Endothelial cell of umbilical vein (primary cell): ENCODE data around the gene ERAP2. TPM values are rescaled to one million over a fixed set of nuclear protein-coding genes. Genes with fewer than 3 reads are reported as not detected.
"Not testable (repeated sequence)": the region's sequence is repeated elsewhere in the genome, so short reads cannot be mapped to it uniquely, and the experiment has no call there.

Experiments used
- BruUV-seq: library from RNA; stranded (reverse); fragments of 400-500 nt; replicated peaks from 2 replicates; lab custom pipeline; 2021; lab: Mats Ljungman, UMichigan
- CTCF ChIA-PET: fragments of 300-600, 350-600 bp; sonication (Branson Sonifier 250); formaldehyde crosslinking; loops from one replicate; lab custom pipeline; 2021; ENCODE audit warnings: antibody characterized with exemption, inconsistent platforms; lab: Charles Lee
- POLR2A ChIA-PET: fragments of 300-600, 350-600 bp; sonication (Branson Sonifier 250); formaldehyde crosslinking; loops from one replicate; lab custom pipeline; 2021; ENCODE audit warnings: antibody characterized with exemption, inconsistent platforms; lab: Charles Lee
- DNase-seq: peaks from one replicate; pipeline ENCODE4 v3.0.0-alpha.2; 2011; ENCODE audit warnings: low read depth, low spot score
- FAIRE-seq: peaks from 2 replicates; lab custom pipeline; 2011; peaks lifted over from hg19 to GRCh38; lab: Jason Lieb, UNC
- H2AFZ ChIP-seq: 2 replicates; pipeline ENCODE4 v1.6.0; 2012; ENCODE audit warnings: low read depth, low read length, control low read depth, inconsistent platforms
- H3K27ac ChIP-seq: 2 replicates; pipeline ENCODE4 v1.5.1; 2011; ENCODE audit warnings: low read depth, mild to moderate bottlenecking, control low read depth, low read length, moderate library complexity; ENCODE audit not compliant: insufficient read depth
- H3K27me3 ChIP-seq, 2 experiments: 2 replicates each; pipeline versions ENCODE4 v1.6.0 to v1.6.1; 2011; ENCODE audit warnings: low read length in 2 of 2, mixed read lengths in 1 of 2; ENCODE audit not compliant: control insufficient read depth in 2 of 2, insufficient read depth in 2 of 2
- H3K36me3 ChIP-seq, 2 experiments: 2 replicates in 1 of 2; 3 replicates in 1 of 2; pipeline ENCODE4 v1.5.1; 2011; ENCODE audit warnings: low read length in 2 of 2, mild to moderate bottlenecking in 1 of 2, moderate library complexity in 1 of 2; ENCODE audit not compliant: control insufficient read depth in 2 of 2, insufficient read depth in 2 of 2; ENCODE audit errors: extremely low read depth in 1 of 2
- H3K4me1 ChIP-seq: 3 replicates; pipeline ENCODE4 v1.5.1; 2011; ENCODE audit warnings: mild to moderate bottlenecking, low read length; ENCODE audit not compliant: control insufficient read depth, insufficient read depth; ENCODE audit errors: extremely low read depth
- H3K4me2 ChIP-seq: 2 replicates; pipeline ENCODE4 v1.6.1; 2011; ENCODE audit warnings: low read length, control low read depth, mixed read lengths; ENCODE audit not compliant: insufficient read depth
- H3K4me3 ChIP-seq, 3 experiments: fragments of 200-600 bp in 1 of 3; sonication (generic), shearing (Covaris generic) in 1 of 3; replicated peaks in 1 of 3; 2 replicates each; pipeline ENCODE4 v1.5.1; 2011 to 2016; ENCODE audit warnings: control low read depth in 3 of 3, low read length in 3 of 3, mild to moderate bottlenecking in 2 of 3, inconsistent platforms in 1 of 3, low read depth in 1 of 3, moderate library complexity in 1 of 3; ENCODE audit not compliant: insufficient read depth in 1 of 3
- H3K79me2 ChIP-seq: 2 replicates; pipeline ENCODE4 v1.6.0; 2012; ENCODE audit warnings: low read length, inconsistent platforms; ENCODE audit not compliant: control insufficient read depth, insufficient read depth
- H3K9ac ChIP-seq: replicated peaks from 2 replicates; pipeline ENCODE3; 2011; ENCODE audit warnings: low read length, control low read depth; ENCODE audit not compliant: insufficient read depth; ENCODE audit errors: extremely low read depth
- H3K9me1 ChIP-seq: replicated peaks from 3 replicates; pipeline ENCODE4 v1.6.0; 2011; ENCODE audit warnings: mild to moderate bottlenecking, low read length; ENCODE audit not compliant: control insufficient read depth, insufficient read depth; ENCODE audit errors: extremely low read depth
- H3K9me3 ChIP-seq: replicated peaks from 2 replicates; pipeline ENCODE4 v1.5.1; 2012; ENCODE audit warnings: low read length, inconsistent platforms; ENCODE audit not compliant: control insufficient read depth, insufficient read depth
- H4K20me1 ChIP-seq: replicated peaks from 2 replicates; pipeline ENCODE3; 2011; ENCODE audit warnings: mild to moderate bottlenecking, low read length; ENCODE audit not compliant: control insufficient read depth, insufficient read depth; ENCODE audit errors: extremely low read depth
- CTCF ChIP-seq, 2 donors: IDR thresholded peaks; 1 replicate in 1 of 2; 2 replicates in 1 of 2; pipeline ENCODE4 v1.5.1; 2011; ENCODE audit warnings: low read length in 2 of 2, mild to moderate bottlenecking in 2 of 2, moderate library complexity in 2 of 2, control low read depth in 1 of 2, inconsistent platforms in 1 of 2, low read depth in 1 of 2; ENCODE audit not compliant: insufficient read depth in 1 of 2; ENCODE audit errors: extremely low read depth in 1 of 2
- EZH2 ChIP-seq: IDR thresholded peaks from 2 replicates; pipeline ENCODE4 v1.6.1; 2012; ENCODE audit warnings: borderline replicate concordance, low read depth, mild to moderate bottlenecking, moderate library complexity, low read length, inconsistent platforms; ENCODE audit not compliant: severe bottlenecking
- FOS ChIP-seq: IDR thresholded peaks from 2 replicates; pipeline ENCODE4 v1.6.1; 2011; ENCODE audit warnings: mild to moderate bottlenecking, low read length, moderate library complexity, borderline replicate concordance; ENCODE audit not compliant: insufficient read depth
- GATA2 ChIP-seq: IDR thresholded peaks from 2 replicates; pipeline ENCODE4 v1.7.0; 2011; ENCODE audit warnings: low read depth, mild to moderate bottlenecking, moderate library complexity, mixed read lengths, low read length; ENCODE audit not compliant: insufficient read length, insufficient read depth
- JUN ChIP-seq: IDR thresholded peaks from 2 replicates; pipeline ENCODE4 v1.6.1; 2011; ENCODE audit warnings: borderline replicate concordance, low read depth; ENCODE audit not compliant: insufficient read length, insufficient read depth
- MAX ChIP-seq: IDR thresholded peaks from 2 replicates; pipeline ENCODE4 v1.6.1; 2011; ENCODE audit not compliant: insufficient read depth, insufficient read length
- MYC ChIP-seq: IDR thresholded peaks from one replicate; pipeline ENCODE4 v1.6.1; 2011; ENCODE audit warnings: mild to moderate bottlenecking, low read depth, low read length
- POLR2A ChIP-seq: IDR thresholded peaks from 2 replicates; pipeline ENCODE4 v1.6.1; 2012; ENCODE audit warnings: low read depth, mild to moderate bottlenecking, control low read depth, low read length
- POLR2AphosphoS5 ChIP-seq: IDR thresholded peaks from 2 replicates; pipeline ENCODE4 v1.6.1; 2012; ENCODE audit warnings: low read depth, mild to moderate bottlenecking, control low read depth, low read length, moderate library complexity; ENCODE audit not compliant: insufficient read depth
- dilution Hi-C: fragments of 300-500 bp; cut with MboI; formaldehyde crosslinking; loops from one replicate; pipeline ENCODE4 v1.15.0; 2019; ENCODE audit warnings: low sequenced_read_pairs; ENCODE audit not compliant: extremely low pct_ligation_motif_present
- intact Hi-C: fragments of 100-400 bp; cut with micrococcal nuclease; formaldehyde crosslinking; loops from one replicate; pipeline ENCODE4 v1.10.0; 2022
- polyA plus RNA-seq, 4 experiments: library from polyadenylated mRNA; depleted of rRNA in 3 of 4; stranded (reverse) in 3 of 4; unstranded in 1 of 4; fragments of >200 nt; gene quantifications; 2 replicates each; pipeline versions ENCODE4 v1.2.1 to v1.2.3, GENCODE V29; 2011 to 2012; ENCODE audit warnings: missing spikeins in 1 of 4
- total RNA-seq: library from RNA; stranded (reverse); gene quantifications from 2 replicates; pipeline ENCODE4 v1.2.3, GENCODE V29; 2021

The ERAP2 gene
- total and polyA plus RNA-seq, 2 donors (not counting 3 experiments of a cell fraction or from before 2014, with no cell fraction given) = 3.1 to 10.0 TPM

GRCh38 chr5:96839071-96839592, 37.2 kb upstream of the ERAP2 start:
- BruUV-seq = no TSS peak
- ChIA-PET POLR2A (no interaction called here), CTCF (interaction anchor here (0.6 to 2.6 kb wide), 9 partner anchors 8 to 1992 kb away, joined by 3 to 13 read pairs (median 4); partner anchors contain the start of gene ERAP1)
- no peak overlapping the region for H3K9ac ChIP-seq
- H3K79me2 ChIP-seq = no peaks in the 10 kb centered on the region
- DNase-seq (no peak), FAIRE-seq (no peak)
- dilution Hi-C loops = no loop called here
- no peak overlapping the region for H3K4me2 ChIP-seq
- H3K27me3 ChIP-seq = no peaks in the 10 kb centered on the region
- TF ChIP-seq EZH2 = no peak
- TF ChIP-seq FOS = no peak
- TF ChIP-seq CTCF (IDR thresholded peaks at IDR 0.05; ENCODE audit: extremely low read depth in 1 of 2, insufficient read depth in 1 of 2, low read depth in 1 of 2, low read length in 2 of 2) = no peak
- TF ChIP-seq MAX = no peak
- no peak for TF ChIP-seq MYC
- no peak for TF ChIP-seq GATA2
- no peak for TF ChIP-seq POLR2AphosphoS5
- no peak for TF ChIP-seq JUN
- TF ChIP-seq POLR2A = no peak
- no peak overlapping the region for H3K4me3 ChIP-seq
- no peak overlapping the region for H2AFZ ChIP-seq
- H4K20me1 ChIP-seq = no peaks in the 10 kb centered on the region
- no peaks in the 10 kb centered on the region for H3K9me3 ChIP-seq
- H3K36me3 ChIP-seq = no peaks in the 10 kb centered on the region
- H3K27ac ChIP-seq = no peak overlapping the region
- H3K4me1 ChIP-seq = peaks cover 11% of the 10 kb centered on the region
- H3K9me1 ChIP-seq = no peaks in the 10 kb centered on the region
- intact Hi-C loops = no loop called here

GRCh38 chr5:96841931-96842330, 34.4 kb upstream of the ERAP2 start:
- H3K9me1 ChIP-seq, H3K36me3 ChIP-seq, DNase-seq, BruUV-seq, CTCF ChIA-PET, H3K4me2 ChIP-seq, POLR2A ChIA-PET, H3K27ac ChIP-seq, FAIRE-seq, H3K27me3 ChIP-seq, H2AFZ ChIP-seq, H4K20me1 ChIP-seq, dilution Hi-C loops, H3K9me3 ChIP-seq, H3K79me2 ChIP-seq, H3K9ac ChIP-seq, H3K4me3 ChIP-seq, intact Hi-C loops: not testable (repeated sequence)
- peaks cover 11% of the 10 kb centered on the region for H3K4me1 ChIP-seq
